Breast epithelium (tissue), 3 donors: ENCODE results near the gene SERINC5.

Experiments used
- POLR2A ChIP-seq: fragments of 450-650 bp; IDR thresholded peaks from one replicate; pipeline ENCODE4 v1.6.1; 2016; ENCODE audit warnings: antibody characterized with exemption, mild to moderate bottlenecking, moderate library complexity
- POLR2AphosphoS5 ChIP-seq, 3 donors: sonication (generic); formaldehyde crosslinking; IDR thresholded peaks; one replicate each; pipeline ENCODE4 v1.6.1; 2017; ENCODE audit warnings: antibody characterized with exemption in 3 of 3
- TF ChIP-seq, protein P1 (sequence below), 3 donors: fragments of 450-650 bp; IDR thresholded peaks; one replicate each; pipeline ENCODE4 v1.5.1; 2016 to 2017; ENCODE audit warnings: antibody characterized with exemption in 3 of 3, mild to moderate bottlenecking in 3 of 3, moderate library complexity in 3 of 3

GRCh38 chr5:80116465-80116864 is 139.4 kb downstream of the SERINC5 start:
- TF ChIP-seq, protein P1, sequence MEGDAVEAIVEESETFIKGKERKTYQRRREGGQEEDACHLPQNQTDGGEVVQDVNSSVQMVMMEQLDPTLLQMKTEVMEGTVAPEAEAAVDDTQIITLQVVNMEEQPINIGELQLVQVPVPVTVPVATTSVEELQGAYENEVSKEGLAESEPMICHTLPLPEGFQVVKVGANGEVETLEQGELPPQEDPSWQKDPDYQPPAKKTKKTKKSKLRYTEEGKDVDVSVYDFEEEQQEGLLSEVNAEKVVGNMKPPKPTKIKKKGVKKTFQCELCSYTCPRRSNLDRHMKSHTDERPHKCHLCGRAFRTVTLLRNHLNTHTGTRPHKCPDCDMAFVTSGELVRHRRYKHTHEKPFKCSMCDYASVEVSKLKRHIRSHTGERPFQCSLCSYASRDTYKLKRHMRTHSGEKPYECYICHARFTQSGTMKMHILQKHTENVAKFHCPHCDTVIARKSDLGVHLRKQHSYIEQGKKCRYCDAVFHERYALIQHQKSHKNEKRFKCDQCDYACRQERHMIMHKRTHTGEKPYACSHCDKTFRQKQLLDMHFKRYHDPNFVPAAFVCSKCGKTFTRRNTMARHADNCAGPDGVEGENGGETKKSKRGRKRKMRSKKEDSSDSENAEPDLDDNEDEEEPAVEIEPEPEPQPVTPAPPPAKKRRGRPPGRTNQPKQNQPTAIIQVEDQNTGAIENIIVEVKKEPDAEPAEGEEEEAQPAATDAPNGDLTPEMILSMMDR (IDR thresholded peaks at IDR 0.05) = no peak
- no peak for TF ChIP-seq POLR2AphosphoS5 (IDR thresholded peaks at IDR 0.05)
- TF ChIP-seq POLR2A = no peak
